ENCODE measurements around the gene PRTN3.

GRCh38 chr19:807627-808422, 33.0 kb upstream of the PRTN3 start:
- no peak for TF ChIP-seq POLR2A (IDR thresholded peaks at IDR 0.05; ENCODE audit: low read length)
- no peak for TF ChIP-seq GATA1 (IDR thresholded peaks at IDR 0.05; ENCODE audit: low read depth, low read length)

Data from erythroblast (primary cell).